ENCODE measurements around the gene KANSL3.

Gene KANSL3

GRCh38 chr2:96608469-96609455 is 29.4 kb downstream of the KANSL3 start:
- ATAC-seq, result no peak; the same call in 2 of the 3 replicates
- TF ChIP-seq ZC3H10 (CRISPR knock-in tag; IDR thresholded peaks at IDR 0.05) (no peak), POU6F1 (CRISPR knock-in tag; IDR thresholded peaks at IDR 0.05; ENCODE audit: borderline replicate concordance, low read depth) (no peak), BACH2 (CRISPR knock-in tag; IDR thresholded peaks at IDR 0.05; ENCODE audit: borderline replicate concordance) (no peak), ZNF8 (CRISPR knock-in tag; IDR thresholded peaks at IDR 0.05) (no peak), ZNF70 (CRISPR knock-in tag; IDR thresholded peaks at IDR 0.05) (no peak), CSDC2 (CRISPR knock-in tag; IDR thresholded peaks at IDR 0.05) (no peak), TOX (CRISPR knock-in tag; IDR thresholded peaks at IDR 0.05; ENCODE audit: borderline replicate concordance) (no peak), PATZ1 (CRISPR knock-in tag; IDR thresholded peaks at IDR 0.05; ENCODE audit: borderline replicate concordance) (no peak), ESRRG (CRISPR knock-in tag; IDR thresholded peaks at IDR 0.05) (no peak), OSR1 (CRISPR knock-in tag; IDR thresholded peaks at IDR 0.05) (no peak), ZFP30 (CRISPR knock-in tag; IDR thresholded peaks at IDR 0.05) (no peak), ISL1 (CRISPR knock-in tag; IDR thresholded peaks at IDR 0.05) (no peak), CREB5 (CRISPR knock-in tag; IDR thresholded peaks at IDR 0.05; ENCODE audit: low read depth) (no peak), CSRNP3 (CRISPR knock-in tag; IDR thresholded peaks at IDR 0.05) (no peak), ZFP3 (CRISPR knock-in tag; IDR thresholded peaks at IDR 0.05) (no peak)

- TF ChIP-seq ARNTL (CRISPR knock-in tag; IDR thresholded peaks at IDR 0.05; ENCODE audit: borderline replicate concordance, low read depth) (no peak), ZNF565 (CRISPR knock-in tag; conservative IDR thresholded peaks at IDR 0.05; ENCODE audit: low read depth) (no peak), PATZ1 (CRISPR knock-in tag; IDR thresholded peaks at IDR 0.05; ENCODE audit: borderline replicate concordance) (no peak), ZC3H10 (CRISPR knock-in tag; IDR thresholded peaks at IDR 0.05) (no peak), SNAI2 (CRISPR knock-in tag; IDR thresholded peaks at IDR 0.05) (no peak), RARB (CRISPR knock-in tag; IDR thresholded peaks at IDR 0.05) (no peak), CSRNP3 (CRISPR knock-in tag; IDR thresholded peaks at IDR 0.05) (no peak), OSR1 (CRISPR knock-in tag; IDR thresholded peaks at IDR 0.05) (no peak), ZFP30 (CRISPR knock-in tag; IDR thresholded peaks at IDR 0.05) (no peak), CREB5 (CRISPR knock-in tag; IDR thresholded peaks at IDR 0.05; ENCODE audit: low read depth) (no peak), ESRRG (CRISPR knock-in tag; IDR thresholded peaks at IDR 0.05) (no peak), PPARA (CRISPR knock-in tag; IDR thresholded peaks at IDR 0.05; ENCODE audit: borderline replicate concordance) (no peak), GLIS3 (CRISPR knock-in tag; IDR thresholded peaks at IDR 0.05) (no peak), BACH2 (CRISPR knock-in tag; IDR thresholded peaks at IDR 0.05; ENCODE audit: borderline replicate concordance) (no peak)
- peak; percentile 49; the same call in 2 of the 3 replicates for ATAC-seq
Measured at GRCh38 chr2:96604104-96604503, 34.0 kb downstream of the KANSL3 start.
